HepG2 (cell line): ENCODE data around the gene FAM174C. TPM values are rescaled to one million over a fixed set of nuclear protein-coding genes. Genes with fewer than 3 reads are reported as not detected.

Source experiments
- AKNA ChIP-seq: sonication (generic); formaldehyde crosslinking; IDR thresholded peaks from 2 replicates; pipeline ENCODE4 v1.4.0; 2020; ENCODE audit warnings: missing genetic modification reagents, borderline replicate concordance
- FOXA3 ChIP-seq: IDR thresholded peaks from 2 replicates; pipeline ENCODE4 v1.6.1; 2016; ENCODE audit warnings: missing genetic modification reagents, missing compliant biosample characterization
- GABPB1 ChIP-seq: IDR thresholded peaks from 2 replicates; pipeline ENCODE4 v1.6.1; 2016; ENCODE audit warnings: mild to moderate bottlenecking, missing genetic modification reagents, moderate library complexity, missing compliant biosample characterization
- HMG20B ChIP-seq: conservative IDR thresholded peaks from 2 replicates; pipeline ENCODE4 v1.6.1; 2016; ENCODE audit warnings: missing genetic modification reagents, missing compliant biosample characterization
- KAT8 ChIP-seq: IDR thresholded peaks from 2 replicates; pipeline ENCODE4 v1.6.1; 2016; ENCODE audit warnings: missing genetic modification reagents, missing compliant biosample characterization
- NFKB2 ChIP-seq: sonication (generic); formaldehyde crosslinking; IDR thresholded peaks from 2 replicates; pipeline ENCODE4 v1.4.0; 2020; ENCODE audit warnings: missing genetic modification reagents, borderline replicate concordance
- POLR2G ChIP-seq: fragments of 200-400 bp; formaldehyde crosslinking; IDR thresholded peaks from 2 replicates; pipeline ENCODE4 v1.6.1; 2018; ENCODE audit warnings: mild to moderate bottlenecking, low read depth, low read length, moderate library complexity
- RCOR2 ChIP-seq: IDR thresholded peaks from 2 replicates; pipeline ENCODE4 v1.6.1; 2016; ENCODE audit warnings: missing biosample characterization, missing genetic modification reagents
- SMAD3 ChIP-seq: sonication (generic); formaldehyde crosslinking; IDR thresholded peaks from 2 replicates; pipeline ENCODE4 v1.4.0; 2020; ENCODE audit warnings: missing genetic modification reagents
- SP2 ChIP-seq: sonication (generic); formaldehyde crosslinking; IDR thresholded peaks from 2 replicates; pipeline ENCODE4 v1.5.1; 2020; ENCODE audit warnings: mild to moderate bottlenecking, missing genetic modification reagents
- SRF ChIP-seq: IDR thresholded peaks from 2 replicates; pipeline ENCODE4 v1.6.1; 2011; ENCODE audit warnings: mild to moderate bottlenecking, low read depth, low read length, moderate library complexity
- TOPORS ChIP-seq: sonication (generic); formaldehyde crosslinking; IDR thresholded peaks from 2 replicates; pipeline ENCODE4 v1.8.0; 2023; ENCODE audit warnings: mild to moderate bottlenecking, missing genetic modification reagents
- ZBTB25 ChIP-seq: IDR thresholded peaks from 2 replicates; pipeline ENCODE4 v1.6.1; 2018; ENCODE audit warnings: missing genetic modification reagents
- ZNF234 ChIP-seq: sonication (generic); formaldehyde crosslinking; conservative IDR thresholded peaks from 2 replicates; pipeline ENCODE4 v1.5.1; 2020; ENCODE audit warnings: mild to moderate bottlenecking, missing genetic modification reagents
- ZNF264 ChIP-seq: sonication (generic); formaldehyde crosslinking; IDR thresholded peaks from 2 replicates; pipeline ENCODE4 v1.4.0; 2020; ENCODE audit warnings: missing genetic modification reagents
- ZNF276 ChIP-seq: sonication (generic); formaldehyde crosslinking; IDR thresholded peaks from 2 replicates; pipeline ENCODE4 v1.4.0; 2020; ENCODE audit warnings: mild to moderate bottlenecking, low read depth, missing genetic modification reagents
- ZNF326 ChIP-seq: sonication (generic); formaldehyde crosslinking; IDR thresholded peaks from 2 replicates; pipeline ENCODE4 v1.4.0; 2020; ENCODE audit warnings: missing genetic modification reagents, borderline replicate concordance
- polyA plus RNA-seq, 8 experiments: library from polyadenylated mRNA; depleted of rRNA in 3 of 8; stranded (reverse) in 7 of 8; unstranded in 1 of 8; fragments of >200 nt; fragmentation: Illumina TruSeq in 4 of 8; extraction: Trizol in 4 of 8; gene quantifications; 2 replicates each; pipeline versions ENCODE4 v1.2.1 to v1.2.3, GENCODE V29; 2011 to 2016; ENCODE audit warnings: low read depth in 4 of 8, missing spikeins in 1 of 8, mixed read lengths in 1 of 8; ENCODE audit not compliant: insufficient read depth in 1 of 8
- total RNA-seq, 5 experiments: library from RNA; depleted of rRNA; stranded (reverse); fragments of >200 nt; fragmentation: Illumina TruSeq; extraction: Trizol; gene quantifications; 2 replicates each; pipeline ENCODE4 v1.2.3, GENCODE V29; 2016; ENCODE audit warnings: low read depth in 1 of 5
- TF ChIP-seq, protein P1 (sequence below): sonication (generic); formaldehyde crosslinking; IDR thresholded peaks from 2 replicates; pipeline ENCODE4 v1.4.0; 2020; ENCODE audit warnings: missing genetic modification reagents

The FAM174C gene
- total and polyA plus RNA-seq, 2 of the 13 experiments (the other 11 are each of a cell fraction or from before 2014, with no cell fraction given) = 19.5 to 31.3 TPM

GRCh38 chr19:1279782-1280341 is 4.5 kb downstream of the FAM174C start (continued):
- TF ChIP-seq ZNF234 (CRISPR knock-in tag) = no peak
- 0 out of 2 replicates have a peak, but pooled peaks have one; percentile 15 for TF ChIP-seq FOXA3 (CRISPR knock-in tag)
- peak; percentile 46; the same call in 1 of the 2 replicates for TF ChIP-seq POLR2G
- TF ChIP-seq ZNF264 (CRISPR knock-in tag) = no peak
- no peak for TF ChIP-seq HMG20B (CRISPR knock-in tag)
- TF ChIP-seq ZNF326 = no peak
- TF ChIP-seq ZBTB25 (CRISPR knock-in tag) = peak; percentile 35; the same call in 1 of the 2 replicates
- peak; percentile 43; the same call in 1 of the 2 replicates for TF ChIP-seq SMAD3
- TF ChIP-seq RCOR2 = no peak
- no peak for TF ChIP-seq SRF
- TF ChIP-seq, protein P1, sequence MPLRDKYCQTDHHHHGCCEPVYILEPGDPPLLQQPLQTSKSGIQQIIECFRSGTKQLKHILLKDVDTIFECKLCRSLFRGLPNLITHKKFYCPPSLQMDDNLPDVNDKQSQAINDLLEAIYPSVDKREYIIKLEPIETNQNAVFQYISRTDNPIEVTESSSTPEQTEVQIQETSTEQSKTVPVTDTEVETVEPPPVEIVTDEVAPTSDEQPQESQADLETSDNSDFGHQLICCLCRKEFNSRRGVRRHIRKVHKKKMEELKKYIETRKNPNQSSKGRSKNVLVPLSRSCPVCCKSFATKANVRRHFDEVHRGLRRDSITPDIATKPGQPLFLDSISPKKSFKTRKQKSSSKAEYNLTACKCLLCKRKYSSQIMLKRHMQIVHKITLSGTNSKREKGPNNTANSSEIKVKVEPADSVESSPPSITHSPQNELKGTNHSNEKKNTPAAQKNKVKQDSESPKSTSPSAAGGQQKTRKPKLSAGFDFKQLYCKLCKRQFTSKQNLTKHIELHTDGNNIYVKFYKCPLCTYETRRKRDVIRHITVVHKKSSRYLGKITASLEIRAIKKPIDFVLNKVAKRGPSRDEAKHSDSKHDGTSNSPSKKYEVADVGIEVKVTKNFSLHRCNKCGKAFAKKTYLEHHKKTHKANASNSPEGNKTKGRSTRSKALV (CRISPR knock-in tag) = no peak
- TF ChIP-seq SP2 = no peak
- TF ChIP-seq KAT8 (CRISPR knock-in tag) = 0 out of 2 replicates have a peak, but pooled peaks have one; percentile 44
- peak; percentile 31; the same call in 1 of the 2 replicates for TF ChIP-seq GABPB1 (CRISPR knock-in tag)
- TF ChIP-seq AKNA (CRISPR knock-in tag) = no peak
- peak; percentile 37; the same call in 1 of the 2 replicates for TF ChIP-seq NFKB2 (CRISPR knock-in tag)
- no peak for TF ChIP-seq ZNF276 (CRISPR knock-in tag)
- no peak for TF ChIP-seq TOPORS (CRISPR knock-in tag)
